ENCODE data around the gene IGHMBP2. TPM values are rescaled to one million over a fixed set of nuclear protein-coding genes. Genes with fewer than 3 reads are reported as not detected.

The IGHMBP2 gene
- total and polyA plus RNA-seq, 2 of the 8 experiments (the other 6 are each of a cell fraction or from before 2014, with no cell fraction given) = 8.4 to 17.6 TPM

DNA sequence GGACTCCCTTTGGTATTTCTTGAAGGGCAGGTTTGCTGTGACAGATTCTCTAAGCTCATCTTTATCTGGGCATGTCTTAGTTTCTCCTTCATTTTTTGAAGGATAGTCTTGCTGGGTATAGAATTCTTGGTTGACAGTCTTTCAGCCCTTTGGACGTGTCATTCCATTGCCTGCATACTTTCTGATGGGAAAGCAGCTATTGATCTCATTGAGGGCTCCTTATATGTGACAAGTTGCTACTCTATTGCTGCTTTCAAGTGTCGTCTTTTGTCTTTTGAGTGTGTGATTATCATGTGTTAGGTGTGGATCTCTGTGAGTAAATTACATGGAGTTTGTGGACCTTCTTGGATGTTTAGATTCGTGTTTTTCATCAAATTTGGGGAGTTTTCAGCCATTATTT, 21.9 kb downstream of the IGHMBP2 start:
- Histone ChIP-seq H3K23me2 (ENCODE audit: low read depth, low read length) (no peaks in the 10 kb centered on the region), H3K9me3 (ENCODE audit: insufficient read depth in 2 of 2, low read depth in 1 of 2, low read length in 1 of 2) (peaks cover 11% of the 10 kb centered on the region in 2 experiments; a peak in 3 of 4 replicates), H3K27me3 (replicated peaks in 1 of 4; ENCODE audit: control insufficient read depth in 3 of 4, extremely low read depth in 1 of 4, insufficient read depth in 3 of 4, low read length in 3 of 4) (no peaks in the 10 kb centered on the region), H2BK120ac (replicated peaks; ENCODE audit: low read depth, low read length) (no peak overlapping the region), H4K5ac (ENCODE audit: insufficient read length, low read depth, low read length) (no peak overlapping the region), H3K4me3 (ENCODE audit: extremely low read depth in 1 of 4, insufficient read depth in 2 of 4, low read depth in 3 of 4, low read length in 4 of 4) (no peak overlapping the region), H2BK15ac (ENCODE audit: low read length) (no peak overlapping the region), H3K14ac (ENCODE audit: insufficient read length) (no peak overlapping the region), H3K27ac (ENCODE audit: low read depth, low read length) (no peak overlapping the region), H2BK5ac (ENCODE audit: low read depth, low read length) (no peak overlapping the region), H4K20me1 (replicated peaks in 1 of 2; ENCODE audit: control insufficient read depth in 1 of 2, insufficient read depth in 2 of 2, low read length in 2 of 2) (peaks cover 0 to 3% of the 10 kb centered on the region in 2 experiments), H3K4me2 (ENCODE audit: insufficient read depth in 1 of 2, low read depth in 2 of 2, low read length in 2 of 2) (no peak overlapping the region), H3K18ac (ENCODE audit: extremely low read depth, low read length) (no peak overlapping the region), H3K36me3 (ENCODE audit: control insufficient read depth in 2 of 4, insufficient read depth in 4 of 4, low read length in 3 of 4) (peaks cover 4 to 31% (median 17%) of the 10 kb centered on the region in 4 experiments; a peak in 6 of 8 replicates), H3K4ac (replicated peaks; ENCODE audit: insufficient read length, low read depth, low read length) (no peak overlapping the region), H3K4me1 (replicated peaks in 1 of 4; ENCODE audit: control insufficient read depth in 3 of 4, insufficient read depth in 4 of 4, low read length in 3 of 4) (no peaks in the 10 kb centered on the region), H2BK12ac (ENCODE audit: low read depth, low read length) (no peak overlapping the region), H3K79me1 (ENCODE audit: low read depth, low read length) (no peaks in the 10 kb centered on the region), H4K91ac (replicated peaks; ENCODE audit: insufficient read length, low read length) (no peak overlapping the region), H2AK5ac (ENCODE audit: low read depth, low read length) (no peak overlapping the region), H4K8ac (ENCODE audit: extremely low read depth, insufficient read depth, low read length) (no peak overlapping the region), H3K56ac (replicated peaks; ENCODE audit: insufficient read length, low read depth, low read length) (no peak overlapping the region), H3K9ac (replicated peaks in 1 of 4; ENCODE audit: extremely low read depth in 1 of 4, low read depth in 3 of 4, low read length in 3 of 4) (no peak overlapping the region), H2AFZ (ENCODE audit: low read length) (no peak overlapping the region), H3K23ac (ENCODE audit: insufficient read length) (no peak overlapping the region), H3K79me2 (ENCODE audit: control insufficient read depth in 1 of 2, insufficient read depth in 2 of 2, low read length in 2 of 2) (no peaks in the 10 kb centered on the region), H2BK20ac (ENCODE audit: low read length) (no peak overlapping the region)
- POLR2A ChIA-PET (ENCODE audit: partially characterized antibody) = no interaction called here
- CTCF ChIA-PET (ENCODE audit: partially characterized antibody) = interaction anchor here (0.7 kb wide), 1 partner anchor 164 kb away, joined by 3 read pairs; no protein-coding TSS in a partner anchor
- 60% methylated on average over 3 of the region's 3 CpGs; no CpG with 5 or more reads in 1 of the 2 experiments for WGBS, 2 experiments (ENCODE audit: extremely low coverage in 1 of 2, insufficient coverage in 1 of 2, insufficient read length in 1 of 2, insufficient replicate concordance in 2 of 2, low coverage in 1 of 2, low lambda C conversion rate in 2 of 2, missing lambda C conversion rate in 1 of 2)
- no peak for TF ChIP-seq POLR2AphosphoS5 (IDR thresholded peaks at IDR 0.05; ENCODE audit: low read depth, low read length)
- no peak for TF ChIP-seq BACH1 (IDR thresholded peaks at IDR 0.05; ENCODE audit: low read length)
- DNase-seq (ENCODE audit: low read depth in 1 of 2, low spot score in 2 of 2) (no peak), FAIRE-seq (no peak)

All from H1 (cell line).